Measurements from ENCODE around the gene C1QTNF4.

- TF ChIP-seq ZNF597 (CRISPR knock-in tag; IDR thresholded peaks at IDR 0.05), result no peak
- TF ChIP-seq ETV5 (CRISPR knock-in tag; IDR thresholded peaks at IDR 0.05; ENCODE audit: borderline replicate concordance), result no peak
- no peak for TF ChIP-seq POLR2AphosphoS5 (IDR thresholded peaks at IDR 0.05; ENCODE audit: low read depth, low read length)
- TF ChIP-seq SP1 (IDR thresholded peaks at IDR 0.05), result no peak
- TF ChIP-seq SP1 (CRISPR knock-in tag; IDR thresholded peaks at IDR 0.05), result no peak
- TF ChIP-seq ARNT (IDR thresholded peaks at IDR 0.05), result no peak
- TF ChIP-seq CTCF (CRISPR knock-in tag; IDR thresholded peaks at IDR 0.05), result no peak
- TF ChIP-seq TCF7L2 (IDR thresholded peaks at IDR 0.05; ENCODE audit: low read depth, low read length), result no peak
- TF ChIP-seq SMC3 (IDR thresholded peaks at IDR 0.05; ENCODE audit: low read length), result no peak
- no peak for TF ChIP-seq BHLHE40 (IDR thresholded peaks at IDR 0.05; ENCODE audit: low read length)
- TF ChIP-seq MXD4 (CRISPR knock-in tag; IDR thresholded peaks at IDR 0.05), result no peak
- no peak for TF ChIP-seq TAF1 (CRISPR knock-in tag; IDR thresholded peaks at IDR 0.05)
Measured at GRCh38 chr11:47560426-47560825, 33.8 kb downstream of the C1QTNF4 start.
